ENCODE results near the gene POU3F1. TPM values are rescaled to one million over a fixed set of nuclear protein-coding genes. Genes with fewer than 3 reads are reported as not detected.

Gene POU3F1
- total RNA-seq, 4 donors from 2014 or later, result 8.8 to 28.5 (median 13.5) TPM

DNA sequence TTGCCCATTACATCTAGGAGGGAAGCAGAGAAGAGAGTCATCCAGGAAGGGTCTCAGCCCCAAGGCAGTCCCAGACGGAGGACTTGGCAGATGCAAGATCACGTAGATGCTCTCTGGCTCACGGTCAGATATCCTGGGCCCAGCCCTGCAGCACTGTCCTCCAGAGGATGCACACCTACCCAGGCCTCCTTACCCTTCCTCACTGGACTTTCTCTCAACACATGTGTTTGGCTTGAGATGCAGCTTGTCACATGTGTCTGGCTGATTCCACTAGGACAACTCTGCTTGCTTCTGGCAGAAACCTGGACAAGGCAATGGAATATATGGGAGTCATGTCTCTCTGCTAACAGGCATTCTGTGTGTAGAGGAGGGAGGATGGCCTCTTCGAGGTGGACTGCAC is 32.4 kb upstream of the POU3F1 start:
- 64% methylated on average over 4 of the region's 4 CpGs for WGBS
- no peak overlapping the region for H3K27ac ChIP-seq
- TF ChIP-seq POLR2A (IDR thresholded peaks at IDR 0.05) (no peak), EP300 (IDR thresholded peaks at IDR 0.05) (no peak), POLR2AphosphoS5 (IDR thresholded peaks at IDR 0.05) (no peak)
- TF ChIP-seq, protein P1, sequence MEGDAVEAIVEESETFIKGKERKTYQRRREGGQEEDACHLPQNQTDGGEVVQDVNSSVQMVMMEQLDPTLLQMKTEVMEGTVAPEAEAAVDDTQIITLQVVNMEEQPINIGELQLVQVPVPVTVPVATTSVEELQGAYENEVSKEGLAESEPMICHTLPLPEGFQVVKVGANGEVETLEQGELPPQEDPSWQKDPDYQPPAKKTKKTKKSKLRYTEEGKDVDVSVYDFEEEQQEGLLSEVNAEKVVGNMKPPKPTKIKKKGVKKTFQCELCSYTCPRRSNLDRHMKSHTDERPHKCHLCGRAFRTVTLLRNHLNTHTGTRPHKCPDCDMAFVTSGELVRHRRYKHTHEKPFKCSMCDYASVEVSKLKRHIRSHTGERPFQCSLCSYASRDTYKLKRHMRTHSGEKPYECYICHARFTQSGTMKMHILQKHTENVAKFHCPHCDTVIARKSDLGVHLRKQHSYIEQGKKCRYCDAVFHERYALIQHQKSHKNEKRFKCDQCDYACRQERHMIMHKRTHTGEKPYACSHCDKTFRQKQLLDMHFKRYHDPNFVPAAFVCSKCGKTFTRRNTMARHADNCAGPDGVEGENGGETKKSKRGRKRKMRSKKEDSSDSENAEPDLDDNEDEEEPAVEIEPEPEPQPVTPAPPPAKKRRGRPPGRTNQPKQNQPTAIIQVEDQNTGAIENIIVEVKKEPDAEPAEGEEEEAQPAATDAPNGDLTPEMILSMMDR (IDR thresholded peaks at IDR 0.05), result no peak
- H3K4me1 ChIP-seq, result peaks cover 17% of the 10 kb centered on the region
- no peaks in the 10 kb centered on the region for H3K9me3 ChIP-seq
- no peak for DNase-seq (ENCODE audit: low spot score in 2 of 2)
- H3K27me3 ChIP-seq, result peaks cover 10% of the 10 kb centered on the region
- no peak overlapping the region for H3K4me3 ChIP-seq
- no peaks in the 10 kb centered on the region for H3K36me3 ChIP-seq

DNA sequence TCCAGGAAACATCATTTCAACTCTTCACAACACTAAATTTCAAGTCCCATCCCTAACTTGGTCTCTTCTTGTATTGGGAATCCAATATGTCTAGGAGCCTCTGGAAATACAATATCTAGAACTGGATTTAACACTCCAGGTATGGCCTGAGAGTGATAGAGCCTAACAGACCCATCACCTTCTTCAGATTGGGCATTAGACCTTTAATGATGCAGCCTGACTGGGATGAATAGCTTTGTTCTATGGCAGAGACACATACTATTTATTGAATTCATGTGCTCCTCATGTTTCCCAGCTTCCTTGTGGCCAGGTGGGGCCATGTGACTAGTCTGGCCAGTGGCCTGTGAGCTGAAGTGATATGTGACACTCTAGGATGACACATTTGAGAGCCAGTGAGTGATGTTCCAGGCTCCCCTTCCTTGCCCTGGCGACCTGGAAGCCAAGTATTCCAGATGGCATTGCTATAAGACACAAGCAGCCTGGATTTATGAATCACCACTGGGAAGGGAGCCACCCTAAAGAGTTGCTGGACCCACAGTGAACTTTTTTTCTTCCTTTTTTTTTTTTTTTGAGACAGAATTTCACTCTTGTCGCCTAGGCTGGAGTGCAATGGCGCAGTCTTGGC is 31.0 kb upstream of the POU3F1 start:
- 56% methylated on average over 3 of the region's 3 CpGs for WGBS

DNA sequence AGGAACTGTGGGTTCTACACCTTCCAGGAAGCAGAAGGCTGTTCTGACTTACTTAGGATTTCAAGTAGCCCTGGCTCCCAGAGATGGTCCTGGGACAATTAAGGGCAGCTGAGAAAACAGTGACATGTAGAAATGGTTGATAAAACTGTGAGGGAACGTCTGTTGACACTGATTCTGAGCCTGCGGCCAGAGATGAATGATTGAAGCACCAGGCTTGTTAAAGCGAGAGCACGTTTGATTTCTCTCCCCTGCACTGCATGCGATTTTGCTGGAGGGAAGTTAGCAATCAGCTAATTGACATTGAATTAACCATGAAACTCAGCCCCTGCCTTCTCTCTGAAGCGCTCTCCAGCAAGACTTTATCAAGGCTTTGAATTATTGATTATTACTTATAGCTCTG is 29.9 kb upstream of the POU3F1 start:
- WGBS, result 35% methylated on average over 6 of the region's 6 CpGs

More for the DNA sequence above, 31.0 kb upstream of the POU3F1 start:
- Histone ChIP-seq H3K27me3 (peaks cover 13% of the 10 kb centered on the region), H3K4me3 (no peak overlapping the region), H3K36me3 (no peaks in the 10 kb centered on the region), H3K9me3 (no peaks in the 10 kb centered on the region), H3K4me1 (peaks cover 25% of the 10 kb centered on the region), H3K27ac (no peak overlapping the region)
- TF ChIP-seq POLR2A (IDR thresholded peaks at IDR 0.05), result no peak
- TF ChIP-seq, protein P1 (IDR thresholded peaks at IDR 0.05), result no peak
- TF ChIP-seq POLR2AphosphoS5 (IDR thresholded peaks at IDR 0.05), result no peak
- TF ChIP-seq EP300 (IDR thresholded peaks at IDR 0.05), result no peak
- no peak for DNase-seq (ENCODE audit: low spot score in 2 of 2)

DNA sequence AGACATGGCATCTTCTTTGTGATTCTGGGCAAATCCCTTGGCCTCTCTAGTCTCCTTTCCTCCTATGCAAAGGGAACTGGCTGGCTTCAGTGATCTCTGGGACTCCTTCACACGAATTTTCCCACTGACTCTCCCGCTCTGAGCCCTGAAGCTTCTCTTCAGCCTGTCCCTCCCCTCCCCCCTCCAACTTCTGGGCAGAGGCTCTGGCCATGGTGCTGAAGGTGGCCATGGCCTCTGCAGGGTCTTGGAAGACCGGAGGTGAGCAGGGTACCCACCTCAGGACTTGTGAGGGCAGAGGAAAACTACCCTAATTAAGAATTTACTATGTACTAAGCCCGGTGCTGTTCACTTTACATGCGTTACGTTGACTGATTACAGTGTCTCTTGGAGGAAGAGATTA is 29.4 kb upstream of the POU3F1 start:
- peaks cover 16% of the 10 kb centered on the region for H3K27me3 ChIP-seq
- H3K27ac ChIP-seq, result no peak overlapping the region
- no peaks in the 10 kb centered on the region for H3K9me3 ChIP-seq
- H3K4me1 ChIP-seq, result peaks cover 39% of the 10 kb centered on the region
- 6% methylated on average over 2 of the region's 6 CpGs for WGBS
- no peak overlapping the region for H3K4me3 ChIP-seq
- DNase-seq (ENCODE audit: low spot score in 2 of 2), result no peak
- no peak for TF ChIP-seq POLR2AphosphoS5 (IDR thresholded peaks at IDR 0.05)
- TF ChIP-seq EP300 (IDR thresholded peaks at IDR 0.05), result no peak
- TF ChIP-seq POLR2A (IDR thresholded peaks at IDR 0.05), result no peak
- TF ChIP-seq, protein P1 (IDR thresholded peaks at IDR 0.05), result no peak
- no peaks in the 10 kb centered on the region for H3K36me3 ChIP-seq

More for the DNA sequence above, 29.9 kb upstream of the POU3F1 start:
- TF ChIP-seq EP300 (IDR thresholded peaks at IDR 0.05) (no peak), POLR2A (IDR thresholded peaks at IDR 0.05) (no peak), POLR2AphosphoS5 (IDR thresholded peaks at IDR 0.05) (no peak)
- TF ChIP-seq, protein P1 (IDR thresholded peaks at IDR 0.05), result no peak
- Histone ChIP-seq H3K27ac (no peak overlapping the region), H3K36me3 (no peaks in the 10 kb centered on the region), H3K9me3 (no peaks in the 10 kb centered on the region), H3K27me3 (peaks cover 13% of the 10 kb centered on the region), H3K4me3 (no peak overlapping the region), H3K4me1 (peaks cover 35% of the 10 kb centered on the region)
- no peak for DNase-seq (ENCODE audit: low spot score in 2 of 2)

DNA sequence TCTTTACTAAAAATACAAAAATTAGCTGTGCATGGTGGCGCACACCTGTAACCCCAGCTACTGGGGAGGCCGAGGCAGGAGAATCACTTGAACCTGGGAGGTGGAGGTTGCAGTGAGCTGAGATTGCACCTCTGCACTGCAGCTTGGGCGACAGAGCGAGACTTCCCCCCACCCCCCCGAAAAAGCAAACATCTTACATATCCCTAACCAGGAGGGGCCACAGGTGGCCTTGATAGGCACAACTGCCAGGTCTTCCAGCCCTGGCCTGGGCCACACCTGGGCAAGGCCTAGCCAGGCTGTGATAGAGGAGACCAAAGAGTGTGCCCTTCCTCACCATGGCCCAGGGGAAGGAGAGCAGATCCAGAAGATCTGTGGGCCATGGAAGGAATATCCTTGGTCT is 28.6 kb upstream of the POU3F1 start:
- H3K9me3 ChIP-seq, result no peaks in the 10 kb centered on the region
- peaks cover 18% of the 10 kb centered on the region for H3K27me3 ChIP-seq
- WGBS, result 100% methylated on average over 2 of the region's 5 CpGs
- peaks cover 43% of the 10 kb centered on the region for H3K4me1 ChIP-seq
- TF ChIP-seq POLR2AphosphoS5 (IDR thresholded peaks at IDR 0.05) (no peak), EP300 (IDR thresholded peaks at IDR 0.05) (no peak), POLR2A (IDR thresholded peaks at IDR 0.05) (no peak)
- TF ChIP-seq, protein P1 (IDR thresholded peaks at IDR 0.05), result no peak
- H3K36me3 ChIP-seq, result no peaks in the 10 kb centered on the region
- H3K27ac ChIP-seq, result no peak overlapping the region
- no peak overlapping the region for H3K4me3 ChIP-seq
- DNase-seq (ENCODE audit: low spot score in 2 of 2), result no peak

All from suprapubic skin (tissue), 4 donors.